Right lung (tissue), 5 donors: Measurements from ENCODE around the gene B4GALT1. TPM values are rescaled to one million over a fixed set of nuclear protein-coding genes. Genes with fewer than 3 reads are reported as not detected.

Source experiments
- polyA plus RNA-seq, 5 donors: library from polyadenylated mRNA; unstranded; fragments of 120-200 nt; gene quantifications; one replicate each; pipeline versions ENCODE4 v1.2.1 to v1.2.3, GENCODE V29; 2013; ENCODE audit warnings: inconsistent platforms in 1 of 5, low replicate concordance in 1 of 5; ENCODE audit not compliant: insufficient read length in 5 of 5, insufficient read depth in 1 of 5

B4GALT1 gene
- polyA plus RNA-seq, 5 donors = 63.7 to 81.6 (median 67.9) TPM

Other genes starting within 250 kb of the B4GALT1 start
- gene APTX, start 165.7 kb downstream of the B4GALT1 start, polyA plus RNA-seq = 10 to 100 TPM; 39.8 to 47.2 (median 46.6) TPM
- 100 to 1,000 TPM; 183 to 231 (median 207) TPM for gene DNAJA1, start 142.1 kb downstream of the B4GALT1 start, polyA plus RNA-seq
- 10 to 100 TPM; 22.5 to 29.4 (median 26.3) TPM for gene SMU1, start 90.7 kb downstream of the B4GALT1 start, polyA plus RNA-seq
- not detected for gene SPINK4, start 72.8 kb upstream of the B4GALT1 start, polyA plus RNA-seq
- 10 to 100 TPM; 50.6 to 72.9 (median 54.2) TPM for gene BAG1, start 97.4 kb upstream of the B4GALT1 start, polyA plus RNA-seq
- 100 to 1,000 TPM in 3 of 5 donors, 10 to 100 TPM in 2; 91.8 to 123 (median 116) TPM for gene CHMP5, start 97.7 kb upstream of the B4GALT1 start, polyA plus RNA-seq
- gene NFX1, start 123.2 kb upstream of the B4GALT1 start, polyA plus RNA-seq = 10 to 100 TPM; 29.9 to 40.3 (median 35.1) TPM
- gene AQP7, start 235.2 kb upstream of the B4GALT1 start, polyA plus RNA-seq = 1 to 10 TPM; 2.2 to 5.2 (median 2.8) TPM